ENCODE results near the gene EXOC4. TPM values are rescaled to one million over a fixed set of nuclear protein-coding genes. Genes with fewer than 3 reads are reported as not detected.

The EXOC4 gene
- total RNA-seq, 1 donor from 2014 or later = 145 TPM

DNA sequence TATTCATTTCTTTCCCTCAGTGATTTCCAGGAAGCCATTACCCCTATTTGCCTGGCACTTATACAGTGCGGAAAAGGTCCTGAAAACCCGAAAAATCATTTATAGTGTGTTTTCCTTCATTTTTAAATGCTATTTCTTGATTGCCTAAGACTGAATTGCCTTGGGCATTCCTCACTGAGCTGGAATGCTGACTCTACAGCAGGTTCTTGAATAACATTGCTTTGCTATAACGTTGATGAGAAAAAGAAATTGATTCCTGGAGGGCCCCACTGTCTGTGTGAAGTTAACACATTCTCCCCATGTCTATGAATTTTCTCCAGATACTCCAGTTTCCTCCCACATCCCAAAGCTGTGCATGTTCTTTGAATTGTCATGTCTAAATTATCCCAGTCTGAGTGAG lies 308.5 kb downstream of the EXOC4 start:
- Mint-ChIP-seq H3K27ac (no peak overlapping the region), H3K9me3 (ENCODE audit: low read depth) (no peaks in the 10 kb centered on the region), H3K36me3 (ENCODE audit: insufficient read depth) (no peaks in the 10 kb centered on the region), H3K4me1 (ENCODE audit: low read depth) (peaks cover 3% of the 10 kb centered on the region), H3K4me3 (ENCODE audit: low read depth) (no peak overlapping the region), H3K27me3 (no peaks in the 10 kb centered on the region)
- no peak for DNase-seq (ENCODE audit: low spot score, unreplicated experiment)
- TF ChIP-seq, protein P1, sequence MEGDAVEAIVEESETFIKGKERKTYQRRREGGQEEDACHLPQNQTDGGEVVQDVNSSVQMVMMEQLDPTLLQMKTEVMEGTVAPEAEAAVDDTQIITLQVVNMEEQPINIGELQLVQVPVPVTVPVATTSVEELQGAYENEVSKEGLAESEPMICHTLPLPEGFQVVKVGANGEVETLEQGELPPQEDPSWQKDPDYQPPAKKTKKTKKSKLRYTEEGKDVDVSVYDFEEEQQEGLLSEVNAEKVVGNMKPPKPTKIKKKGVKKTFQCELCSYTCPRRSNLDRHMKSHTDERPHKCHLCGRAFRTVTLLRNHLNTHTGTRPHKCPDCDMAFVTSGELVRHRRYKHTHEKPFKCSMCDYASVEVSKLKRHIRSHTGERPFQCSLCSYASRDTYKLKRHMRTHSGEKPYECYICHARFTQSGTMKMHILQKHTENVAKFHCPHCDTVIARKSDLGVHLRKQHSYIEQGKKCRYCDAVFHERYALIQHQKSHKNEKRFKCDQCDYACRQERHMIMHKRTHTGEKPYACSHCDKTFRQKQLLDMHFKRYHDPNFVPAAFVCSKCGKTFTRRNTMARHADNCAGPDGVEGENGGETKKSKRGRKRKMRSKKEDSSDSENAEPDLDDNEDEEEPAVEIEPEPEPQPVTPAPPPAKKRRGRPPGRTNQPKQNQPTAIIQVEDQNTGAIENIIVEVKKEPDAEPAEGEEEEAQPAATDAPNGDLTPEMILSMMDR (IDR thresholded peaks at IDR 0.05; ENCODE audit: unreplicated experiment) = no peak

DNA sequence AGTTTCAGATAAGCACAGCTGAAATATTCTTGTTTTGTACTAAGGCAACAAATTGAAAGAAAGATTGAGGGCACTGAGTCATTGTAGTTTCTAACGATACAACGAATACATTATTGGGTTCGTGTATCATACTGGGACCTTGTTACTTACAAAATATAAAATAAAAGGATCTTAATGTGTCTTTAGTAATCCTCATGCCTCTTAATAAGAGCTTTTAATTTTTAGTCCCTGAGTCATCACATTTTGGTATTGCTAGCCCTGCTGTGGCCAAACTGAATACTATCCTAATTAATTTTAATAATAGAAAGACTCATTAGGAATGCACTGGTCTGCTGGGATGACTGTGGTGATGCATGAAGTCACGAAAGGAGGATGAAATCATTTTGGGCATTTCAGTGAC lies 309.7 kb downstream of the EXOC4 start:
- Mint-ChIP-seq H3K36me3 (ENCODE audit: insufficient read depth) (no peaks in the 10 kb centered on the region), H3K9me3 (ENCODE audit: low read depth) (no peaks in the 10 kb centered on the region), H3K27me3 (no peaks in the 10 kb centered on the region), H3K4me1 (ENCODE audit: low read depth) (no peaks in the 10 kb centered on the region), H3K27ac (no peak overlapping the region), H3K4me3 (ENCODE audit: low read depth) (no peak overlapping the region)
- TF ChIP-seq, protein P1 (IDR thresholded peaks at IDR 0.05; ENCODE audit: unreplicated experiment) = no peak
- DNase-seq (ENCODE audit: low spot score, unreplicated experiment) = no peak

DNA sequence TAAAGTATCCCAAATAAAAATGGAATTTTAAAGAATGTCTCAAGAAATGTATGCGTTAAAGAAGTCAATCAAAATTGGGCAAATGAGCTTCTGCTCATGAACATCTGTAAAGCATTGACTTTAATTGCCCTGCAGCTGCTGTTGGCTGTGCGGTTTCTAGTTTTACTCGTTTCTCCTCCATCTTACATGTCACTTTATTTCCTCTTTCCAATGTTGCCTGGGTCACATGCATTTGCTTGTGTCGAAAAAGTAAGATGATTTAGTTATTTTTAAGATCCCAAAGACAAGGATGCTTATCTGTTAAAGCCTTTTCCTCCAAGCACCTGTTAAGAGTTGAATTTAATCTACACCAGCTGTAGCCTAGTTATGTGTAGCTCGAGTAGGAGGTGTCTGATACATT lies 310.4 kb downstream of the EXOC4 start:
- no peak overlapping the region for H3K4me3 Mint-ChIP-seq (ENCODE audit: low read depth)
- TF ChIP-seq, protein P1 (IDR thresholded peaks at IDR 0.05; ENCODE audit: unreplicated experiment) = no peak
- no peak overlapping the region for H3K27ac Mint-ChIP-seq
- H3K36me3 Mint-ChIP-seq (ENCODE audit: insufficient read depth) = no peaks in the 10 kb centered on the region
- H3K9me3 Mint-ChIP-seq (ENCODE audit: low read depth) = no peaks in the 10 kb centered on the region
- H3K4me1 Mint-ChIP-seq (ENCODE audit: low read depth) = no peaks in the 10 kb centered on the region
- DNase-seq (ENCODE audit: low spot score, unreplicated experiment) = no peak
- H3K27me3 Mint-ChIP-seq = no peaks in the 10 kb centered on the region

DNA sequence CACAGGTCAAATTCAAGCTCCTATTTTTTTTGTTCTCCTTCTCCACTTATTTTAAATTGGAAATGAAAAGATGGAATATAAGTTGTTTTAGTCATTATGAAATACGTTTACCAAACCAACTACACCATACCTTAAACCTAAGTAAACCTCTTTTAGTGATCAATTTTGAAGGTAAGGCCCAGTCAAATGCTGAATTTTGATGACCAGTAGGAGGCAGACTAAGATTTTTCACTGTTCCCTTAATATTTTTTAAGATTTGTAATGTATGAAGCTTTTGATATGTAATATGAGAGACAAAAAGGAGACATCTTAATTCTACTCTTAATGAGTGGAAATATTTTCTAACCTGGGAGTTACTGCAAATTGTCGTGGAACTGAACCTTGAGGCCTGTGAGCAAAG lies 311.6 kb downstream of the EXOC4 start:
- Mint-ChIP-seq H3K27ac (no peak overlapping the region), H3K36me3 (ENCODE audit: insufficient read depth) (no peaks in the 10 kb centered on the region), H3K27me3 (no peaks in the 10 kb centered on the region), H3K4me3 (ENCODE audit: low read depth) (no peak overlapping the region), H3K4me1 (ENCODE audit: low read depth) (no peaks in the 10 kb centered on the region), H3K9me3 (ENCODE audit: low read depth) (no peaks in the 10 kb centered on the region)
- TF ChIP-seq, protein P1 (IDR thresholded peaks at IDR 0.05; ENCODE audit: unreplicated experiment) = peak; percentile 14
- no peak for DNase-seq (ENCODE audit: low spot score, unreplicated experiment)

DNA sequence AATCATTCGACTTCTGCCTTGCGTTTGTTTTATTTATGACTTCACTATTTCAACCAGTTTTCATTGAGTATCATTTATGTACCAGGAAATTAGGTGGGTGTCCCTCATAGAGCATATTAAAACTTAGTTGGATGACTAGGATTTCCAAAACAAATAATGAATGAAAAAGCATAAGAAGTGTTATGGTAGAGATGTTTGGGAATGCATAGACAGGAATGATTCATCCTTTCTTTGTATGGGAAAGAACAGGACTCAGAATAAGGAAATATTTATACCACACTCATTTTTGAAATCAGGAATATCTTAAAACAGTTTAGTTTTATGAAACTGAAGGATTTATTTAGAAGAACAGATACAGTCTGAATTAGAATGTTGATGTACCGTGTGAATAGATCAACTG lies 315.7 kb downstream of the EXOC4 start:
- Mint-ChIP-seq H3K36me3 (ENCODE audit: insufficient read depth) (no peaks in the 10 kb centered on the region), H3K4me1 (ENCODE audit: low read depth) (peaks cover 6% of the 10 kb centered on the region), H3K27me3 (no peaks in the 10 kb centered on the region), H3K27ac (no peak overlapping the region), H3K4me3 (ENCODE audit: low read depth) (no peak overlapping the region), H3K9me3 (ENCODE audit: low read depth) (no peaks in the 10 kb centered on the region)
- DNase-seq (ENCODE audit: low spot score, unreplicated experiment) = no peak
- TF ChIP-seq, protein P1 (IDR thresholded peaks at IDR 0.05; ENCODE audit: unreplicated experiment) = no peak

All from progenitor cell of endocrine pancreas (in vitro differentiated cells).